Heart left ventricle (tissue), 13 donors: ENCODE results near the gene MTUS2.

ENCODE experiments used
- POLR2A ChIP-seq, 2 donors: fragments of 450-650 bp; IDR thresholded peaks; one replicate each; pipeline ENCODE4 v1.6.1; 2017; ENCODE audit warnings: antibody characterized with exemption in 2 of 2, mild to moderate bottlenecking in 2 of 2, moderate library complexity in 2 of 2
- TF ChIP-seq, protein P1 (sequence below), 12 donors: fragments of 200-600 bp; sonication (generic) in 4 of 12; IDR thresholded peaks; one replicate each; pipeline versions ENCODE4 v1.5.0 to v1.8.0; 2018 to 2022; ENCODE audit warnings: antibody characterized with exemption in 12 of 12, mild to moderate bottlenecking in 5 of 12
- donor health status: ischemic (EF 13 %, LVEDD 7.1; RV severe dilation, severe dysfunction).
- donor health status: DM: no; HTN: yes; CAD: no.
- donor health status: DM: no; HTN: no; CAD: no.
- donor health status: ischemic (EF 25% LVEDD 6.9; RV normal size, moderate dysfunction).
- donor health status: ischemic (EF 25% LVEDD 5.7; RV mildly dilated, moderate dysfunction).
- donor health status: ischemic (EF 35%, LVEDD 5.7; RV mildly dilated, moderate dysfunction).
- donor health status: nonischemic (EF 11% LVEDD 7.7; RV severe dilation, severe dysfunction).
- donor health status: DM: yes; HTN: yes; CAD: no.
- donor health status: PGD.
- donor health status: ischemic (EF 29% LVEDD 5.4; RV normal size, mild dysfunction).
- donor health status: nonischemic (EF 23%, LVEDD 6.1; RV moderate dilation, normal function).

DNA sequence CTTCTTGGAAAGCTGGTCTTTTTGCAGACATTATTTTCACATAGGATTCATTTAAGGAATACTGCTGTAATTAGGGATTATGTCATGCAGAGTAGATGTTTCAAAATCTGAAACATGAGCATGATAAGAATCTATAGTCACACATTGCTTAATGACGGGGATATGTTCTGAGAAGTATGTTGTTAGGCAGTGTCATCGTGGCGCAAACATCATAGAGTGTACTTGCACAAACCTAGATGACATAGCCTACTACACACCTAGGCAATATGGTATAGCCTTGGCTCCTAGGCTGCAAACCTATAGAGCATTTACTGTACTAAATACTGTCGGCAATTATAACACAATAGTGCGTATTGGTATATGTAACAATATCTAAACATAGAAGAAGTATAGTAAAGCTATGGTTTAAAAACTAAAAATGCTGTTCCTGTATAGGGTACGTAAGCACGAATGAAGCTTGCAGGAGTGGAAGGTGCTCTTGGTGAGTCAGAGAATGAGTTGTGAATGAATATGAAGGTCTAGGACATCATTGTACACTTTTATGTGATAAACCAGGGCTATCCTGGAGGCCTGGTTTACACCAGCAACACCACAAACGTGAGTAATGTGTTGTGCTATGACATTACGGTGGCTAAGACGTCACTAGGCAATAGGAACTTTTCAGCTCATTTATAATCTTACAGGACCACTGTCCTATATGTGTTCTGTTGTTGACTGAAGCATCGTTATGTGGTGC is 283.1 kb downstream of the MTUS2 start:
- TF ChIP-seq, protein P1, sequence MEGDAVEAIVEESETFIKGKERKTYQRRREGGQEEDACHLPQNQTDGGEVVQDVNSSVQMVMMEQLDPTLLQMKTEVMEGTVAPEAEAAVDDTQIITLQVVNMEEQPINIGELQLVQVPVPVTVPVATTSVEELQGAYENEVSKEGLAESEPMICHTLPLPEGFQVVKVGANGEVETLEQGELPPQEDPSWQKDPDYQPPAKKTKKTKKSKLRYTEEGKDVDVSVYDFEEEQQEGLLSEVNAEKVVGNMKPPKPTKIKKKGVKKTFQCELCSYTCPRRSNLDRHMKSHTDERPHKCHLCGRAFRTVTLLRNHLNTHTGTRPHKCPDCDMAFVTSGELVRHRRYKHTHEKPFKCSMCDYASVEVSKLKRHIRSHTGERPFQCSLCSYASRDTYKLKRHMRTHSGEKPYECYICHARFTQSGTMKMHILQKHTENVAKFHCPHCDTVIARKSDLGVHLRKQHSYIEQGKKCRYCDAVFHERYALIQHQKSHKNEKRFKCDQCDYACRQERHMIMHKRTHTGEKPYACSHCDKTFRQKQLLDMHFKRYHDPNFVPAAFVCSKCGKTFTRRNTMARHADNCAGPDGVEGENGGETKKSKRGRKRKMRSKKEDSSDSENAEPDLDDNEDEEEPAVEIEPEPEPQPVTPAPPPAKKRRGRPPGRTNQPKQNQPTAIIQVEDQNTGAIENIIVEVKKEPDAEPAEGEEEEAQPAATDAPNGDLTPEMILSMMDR (IDR thresholded peaks at IDR 0.05): no peak
- TF ChIP-seq POLR2A (IDR thresholded peaks at IDR 0.05): no peak
